ENCODE measurements around the gene SEBOX.

DNA sequence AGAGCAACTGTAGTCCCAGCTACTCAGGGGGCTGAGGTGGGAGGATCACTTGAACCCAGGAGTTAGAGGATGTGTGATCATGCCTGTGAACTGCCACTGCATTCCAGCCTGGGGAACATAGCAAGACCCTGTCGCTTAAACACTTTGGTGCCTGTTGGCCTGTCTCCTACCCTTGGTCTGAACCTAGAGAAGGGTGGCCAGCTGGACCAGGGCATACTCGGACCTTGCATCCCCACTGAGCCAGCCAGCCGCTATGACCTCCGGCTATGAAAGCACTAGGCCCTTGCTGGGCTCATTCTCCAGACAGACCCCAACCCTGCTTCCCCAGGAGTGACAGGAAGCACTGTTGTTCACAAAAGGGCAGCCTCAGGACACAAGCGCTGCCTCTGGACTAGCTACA lies 34.3 kb downstream of the SEBOX start:
- TF ChIP-seq, protein P1, sequence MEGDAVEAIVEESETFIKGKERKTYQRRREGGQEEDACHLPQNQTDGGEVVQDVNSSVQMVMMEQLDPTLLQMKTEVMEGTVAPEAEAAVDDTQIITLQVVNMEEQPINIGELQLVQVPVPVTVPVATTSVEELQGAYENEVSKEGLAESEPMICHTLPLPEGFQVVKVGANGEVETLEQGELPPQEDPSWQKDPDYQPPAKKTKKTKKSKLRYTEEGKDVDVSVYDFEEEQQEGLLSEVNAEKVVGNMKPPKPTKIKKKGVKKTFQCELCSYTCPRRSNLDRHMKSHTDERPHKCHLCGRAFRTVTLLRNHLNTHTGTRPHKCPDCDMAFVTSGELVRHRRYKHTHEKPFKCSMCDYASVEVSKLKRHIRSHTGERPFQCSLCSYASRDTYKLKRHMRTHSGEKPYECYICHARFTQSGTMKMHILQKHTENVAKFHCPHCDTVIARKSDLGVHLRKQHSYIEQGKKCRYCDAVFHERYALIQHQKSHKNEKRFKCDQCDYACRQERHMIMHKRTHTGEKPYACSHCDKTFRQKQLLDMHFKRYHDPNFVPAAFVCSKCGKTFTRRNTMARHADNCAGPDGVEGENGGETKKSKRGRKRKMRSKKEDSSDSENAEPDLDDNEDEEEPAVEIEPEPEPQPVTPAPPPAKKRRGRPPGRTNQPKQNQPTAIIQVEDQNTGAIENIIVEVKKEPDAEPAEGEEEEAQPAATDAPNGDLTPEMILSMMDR (conservative IDR thresholded peaks at IDR 0.05; ENCODE audit: low read length): no peak
- TF ChIP-seq EZH2phosphoT487 (IDR thresholded peaks at IDR 0.05; ENCODE audit: borderline replicate concordance): no peak
